ENCODE measurements around the gene RICTOR. TPM values are rescaled to one million over a fixed set of nuclear protein-coding genes. Genes with fewer than 3 reads are reported as not detected.

Gene RICTOR
- total and polyA plus RNA-seq, 9 of the 15 experiments (the other 6 are each of a cell fraction or from before 2014, with no cell fraction given): 13.9 to 46.6 (median 22.6) TPM

DNA sequence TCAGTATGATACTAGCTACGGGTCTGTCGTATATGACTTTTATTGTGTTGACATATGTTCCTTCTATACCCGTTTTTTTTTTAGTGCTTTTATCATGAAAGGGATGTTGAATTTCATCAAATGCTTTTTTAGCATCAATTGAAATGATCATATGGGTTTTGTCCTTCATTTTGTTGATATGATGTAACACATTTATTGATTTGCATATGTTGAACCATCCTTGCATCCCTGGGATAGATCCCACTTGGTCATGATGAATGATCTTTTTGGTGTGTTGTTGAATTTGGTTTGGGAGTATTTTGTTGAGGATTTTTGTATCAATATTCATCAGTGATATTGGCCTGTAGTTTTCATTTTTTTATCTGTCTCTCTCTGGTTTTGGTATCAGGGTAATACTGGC is 177.4 kb downstream of the RICTOR start (continued):
- TF ChIP-seq ZNF282 (CRISPR knock-in tag; IDR thresholded peaks at IDR 0.05): no peak

DNA sequence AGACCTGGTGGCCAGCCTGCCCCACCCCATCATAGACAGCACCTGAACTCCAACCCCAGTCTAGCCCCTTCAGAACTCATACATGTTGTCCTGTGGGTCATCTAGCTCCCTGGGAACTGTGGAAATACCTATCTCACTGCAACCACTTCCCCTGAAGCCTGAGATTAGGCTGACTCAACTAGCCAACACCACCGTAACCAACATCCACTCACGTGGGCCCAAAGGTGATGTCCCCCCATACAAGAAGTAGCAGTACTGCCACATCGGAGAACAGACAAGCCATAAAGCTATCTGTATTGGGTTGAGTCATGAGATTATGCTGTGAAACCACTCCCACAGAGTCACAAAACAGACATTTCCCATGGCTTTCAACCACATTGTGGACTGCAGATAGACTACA is 181.8 kb downstream of the RICTOR start:
- 9% methylated on average over 3 of the region's 3 CpGs for WGBS (ENCODE audit: insufficient coverage, low coverage, missing lambda C conversion rate)
- Histone ChIP-seq H3K27me3 (ENCODE audit: control insufficient read depth in 2 of 2, insufficient read depth in 2 of 2, low read length in 2 of 2) (no peaks in the 10 kb centered on the region), H3K4me3 (no peak overlapping the region), H3K27ac (ENCODE audit: extremely low read depth, low read depth, low read length) (no peak overlapping the region), H4K20me1 (replicated peaks; ENCODE audit: control insufficient read depth, insufficient read depth, low read length) (no peaks in the 10 kb centered on the region), H2AFZ (ENCODE audit: low read depth, low read length) (no peak overlapping the region), H3K9me1 (ENCODE audit: control insufficient read depth, insufficient read depth, low read length) (no peaks in the 10 kb centered on the region), H3K4me1 (replicated peaks in 1 of 2; ENCODE audit: control insufficient read depth in 2 of 2, insufficient read depth in 2 of 2, low read length in 2 of 2) (no peaks in the 10 kb centered on the region; a peak in 2 of 5 replicates), H3K36me3 (ENCODE audit: control insufficient read depth, insufficient read depth, low read length) (no peaks in the 10 kb centered on the region), H3K9me3 (replicated peaks; ENCODE audit: control insufficient read depth, insufficient read depth, low read depth, low read length) (no peaks in the 10 kb centered on the region), H3K9ac (ENCODE audit: insufficient read depth in 1 of 2, low read depth in 2 of 2, low read length in 2 of 2) (no peak overlapping the region), H3K4me2 (ENCODE audit: insufficient read depth, low read length) (no peak overlapping the region), H3K79me2 (ENCODE audit: control insufficient read depth, insufficient read depth, low read length) (no peaks in the 10 kb centered on the region)
- TF ChIP-seq NR1H2 (CRISPR knock-in tag; IDR thresholded peaks at IDR 0.05) (no peak), MAFK (IDR thresholded peaks at IDR 0.05; ENCODE audit: low read length) (no peak), ZNF584 (CRISPR knock-in tag; IDR thresholded peaks at IDR 0.05; ENCODE audit: low read depth) (no peak), IRF2 (CRISPR knock-in tag; IDR thresholded peaks at IDR 0.05) (no peak), ZNF146 (CRISPR knock-in tag; IDR thresholded peaks at IDR 0.05; ENCODE audit: unreplicated experiment) (no peak), MCM3 (IDR thresholded peaks at IDR 0.05) (no peak), CSDE1 (IDR thresholded peaks at IDR 0.05) (no peak), ZC3H4 (CRISPR knock-in tag; IDR thresholded peaks at IDR 0.05; ENCODE audit: borderline replicate concordance) (no peak)
- TF ChIP-seq, protein P1, sequence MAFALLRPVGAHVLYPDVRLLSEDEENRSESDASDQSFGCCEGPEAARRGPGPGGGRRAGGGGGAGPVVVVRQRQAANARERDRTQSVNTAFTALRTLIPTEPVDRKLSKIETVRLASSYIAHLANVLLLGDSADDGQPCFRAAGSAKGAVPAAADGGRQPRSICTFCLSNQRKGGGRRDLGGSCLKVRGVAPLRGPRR (CRISPR knock-in tag; IDR thresholded peaks at IDR 0.05): no peak
- ChIA-PET CTCF (ENCODE audit: low intra/inter-chr PET ratio) (no interaction called here), POLR2A (interaction anchor here (1.0 kb wide), 1 partner anchor 47 kb away, joined by 3 read pairs; the partner anchor contains the start of gene OSMR)
- in situ Hi-C loops (cut with MboI) (no loop called here), intact Hi-C loops (cut with micrococcal nuclease) (no loop called here)
- DNase-seq (ENCODE audit: extremely low read depth in 1 of 4, low spot score in 3 of 4): no peak
- no TSS peak for BruUV-seq (replicated peaks)
- FAIRE-seq: no peak
- ATAC-seq: no peak
